Choroid plexus epithelial cell (primary cell): ENCODE measurements around the gene ARID5B.

Experiments used
- DNase-seq: peaks from one replicate; pipeline ENCODE4 v3.0.0-alpha.2; 2010; ENCODE audit warnings: low read depth
- H3K4me3 ChIP-seq: 2 replicates; pipeline ENCODE4 v1.5.1; 2011; ENCODE audit warnings: low read depth, mild to moderate bottlenecking, control low read depth, low read length, moderate library complexity
- TF ChIP-seq, protein P1 (sequence below): conservative IDR thresholded peaks from 2 replicates; pipeline ENCODE4 v1.5.1; 2011; ENCODE audit warnings: low read depth, mild to moderate bottlenecking, control low read depth, inconsistent platforms, low read length, moderate library complexity

The ARID5B gene, protein sequence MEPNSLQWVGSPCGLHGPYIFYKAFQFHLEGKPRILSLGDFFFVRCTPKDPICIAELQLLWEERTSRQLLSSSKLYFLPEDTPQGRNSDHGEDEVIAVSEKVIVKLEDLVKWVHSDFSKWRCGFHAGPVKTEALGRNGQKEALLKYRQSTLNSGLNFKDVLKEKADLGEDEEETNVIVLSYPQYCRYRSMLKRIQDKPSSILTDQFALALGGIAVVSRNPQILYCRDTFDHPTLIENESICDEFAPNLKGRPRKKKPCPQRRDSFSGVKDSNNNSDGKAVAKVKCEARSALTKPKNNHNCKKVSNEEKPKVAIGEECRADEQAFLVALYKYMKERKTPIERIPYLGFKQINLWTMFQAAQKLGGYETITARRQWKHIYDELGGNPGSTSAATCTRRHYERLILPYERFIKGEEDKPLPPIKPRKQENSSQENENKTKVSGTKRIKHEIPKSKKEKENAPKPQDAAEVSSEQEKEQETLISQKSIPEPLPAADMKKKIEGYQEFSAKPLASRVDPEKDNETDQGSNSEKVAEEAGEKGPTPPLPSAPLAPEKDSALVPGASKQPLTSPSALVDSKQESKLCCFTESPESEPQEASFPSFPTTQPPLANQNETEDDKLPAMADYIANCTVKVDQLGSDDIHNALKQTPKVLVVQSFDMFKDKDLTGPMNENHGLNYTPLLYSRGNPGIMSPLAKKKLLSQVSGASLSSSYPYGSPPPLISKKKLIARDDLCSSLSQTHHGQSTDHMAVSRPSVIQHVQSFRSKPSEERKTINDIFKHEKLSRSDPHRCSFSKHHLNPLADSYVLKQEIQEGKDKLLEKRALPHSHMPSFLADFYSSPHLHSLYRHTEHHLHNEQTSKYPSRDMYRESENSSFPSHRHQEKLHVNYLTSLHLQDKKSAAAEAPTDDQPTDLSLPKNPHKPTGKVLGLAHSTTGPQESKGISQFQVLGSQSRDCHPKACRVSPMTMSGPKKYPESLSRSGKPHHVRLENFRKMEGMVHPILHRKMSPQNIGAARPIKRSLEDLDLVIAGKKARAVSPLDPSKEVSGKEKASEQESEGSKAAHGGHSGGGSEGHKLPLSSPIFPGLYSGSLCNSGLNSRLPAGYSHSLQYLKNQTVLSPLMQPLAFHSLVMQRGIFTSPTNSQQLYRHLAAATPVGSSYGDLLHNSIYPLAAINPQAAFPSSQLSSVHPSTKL

DNA sequence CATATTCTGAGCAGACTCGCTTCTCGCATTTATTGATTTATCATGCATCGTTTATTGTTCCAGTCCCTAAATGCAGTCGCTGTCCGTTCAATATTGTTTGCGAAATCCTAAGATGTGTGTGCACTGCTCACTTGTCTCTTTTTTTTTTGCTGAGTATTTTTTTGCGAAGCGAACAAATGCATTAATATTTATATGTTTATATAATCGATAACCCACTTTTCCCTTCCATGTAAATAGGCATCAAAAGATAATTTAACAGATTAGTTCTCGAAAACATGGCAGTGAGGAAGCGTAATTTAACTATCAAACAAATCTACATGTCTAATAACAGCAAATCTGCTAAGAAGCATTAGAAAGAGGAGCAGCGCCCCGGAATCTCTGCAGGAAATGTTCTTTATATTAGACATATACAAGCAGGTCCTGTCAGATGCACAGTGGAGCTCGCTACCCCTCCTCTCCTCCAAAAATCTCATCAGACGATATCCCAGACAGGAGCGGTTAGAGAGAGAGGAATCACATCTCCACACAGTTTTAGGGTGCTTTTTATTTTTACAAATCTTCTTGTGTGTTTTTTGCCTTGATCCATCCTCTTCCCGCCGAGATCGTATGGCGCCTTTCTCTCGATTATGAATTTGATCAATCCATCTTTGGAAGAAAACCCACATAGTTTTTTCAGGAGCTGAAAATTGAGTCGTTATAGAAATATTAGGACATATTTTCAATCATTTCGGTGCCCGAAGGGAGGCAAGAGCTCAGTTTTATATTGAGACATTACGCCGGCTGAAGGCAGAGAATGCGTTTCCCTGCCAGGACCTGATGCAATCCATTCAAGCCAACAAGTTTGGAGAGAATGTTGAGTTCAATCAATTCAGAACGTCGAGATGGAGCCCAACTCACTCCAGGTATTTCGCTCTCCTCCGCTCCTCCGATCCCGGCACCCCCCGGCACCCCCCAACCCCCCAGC, at the start of gene ARID5B:
Gene ARID5B (plus strand): TSS at position 871 of the 964 bp plus-strand sequence. CDS start 11 bp downstream, at position 882.
- H3K4me3 ChIP-seq, result peak within 1 kb of the TSS; percentile 85
- TF ChIP-seq, protein P1, sequence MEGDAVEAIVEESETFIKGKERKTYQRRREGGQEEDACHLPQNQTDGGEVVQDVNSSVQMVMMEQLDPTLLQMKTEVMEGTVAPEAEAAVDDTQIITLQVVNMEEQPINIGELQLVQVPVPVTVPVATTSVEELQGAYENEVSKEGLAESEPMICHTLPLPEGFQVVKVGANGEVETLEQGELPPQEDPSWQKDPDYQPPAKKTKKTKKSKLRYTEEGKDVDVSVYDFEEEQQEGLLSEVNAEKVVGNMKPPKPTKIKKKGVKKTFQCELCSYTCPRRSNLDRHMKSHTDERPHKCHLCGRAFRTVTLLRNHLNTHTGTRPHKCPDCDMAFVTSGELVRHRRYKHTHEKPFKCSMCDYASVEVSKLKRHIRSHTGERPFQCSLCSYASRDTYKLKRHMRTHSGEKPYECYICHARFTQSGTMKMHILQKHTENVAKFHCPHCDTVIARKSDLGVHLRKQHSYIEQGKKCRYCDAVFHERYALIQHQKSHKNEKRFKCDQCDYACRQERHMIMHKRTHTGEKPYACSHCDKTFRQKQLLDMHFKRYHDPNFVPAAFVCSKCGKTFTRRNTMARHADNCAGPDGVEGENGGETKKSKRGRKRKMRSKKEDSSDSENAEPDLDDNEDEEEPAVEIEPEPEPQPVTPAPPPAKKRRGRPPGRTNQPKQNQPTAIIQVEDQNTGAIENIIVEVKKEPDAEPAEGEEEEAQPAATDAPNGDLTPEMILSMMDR, result no peak
- DNase-seq, result peak; percentile 84

DNA sequence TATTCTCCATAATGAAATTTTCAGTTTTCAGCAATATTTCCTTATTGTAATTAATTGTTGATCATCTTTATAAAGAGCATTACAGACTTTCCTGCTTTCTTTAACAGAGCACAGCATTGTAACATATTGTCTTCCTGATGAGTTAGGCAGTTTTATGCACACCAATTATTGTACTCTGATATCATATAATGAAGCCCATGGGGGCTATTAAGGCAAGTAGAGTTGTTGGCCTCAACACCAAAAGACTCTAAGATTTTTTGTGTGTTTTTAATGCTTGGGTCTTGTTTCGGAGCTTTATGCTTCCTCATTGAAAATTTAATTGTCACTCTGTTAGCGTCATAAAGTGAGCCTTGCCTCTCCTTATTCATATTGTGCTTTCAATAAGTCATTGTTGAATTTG, 49.2 kb upstream of the ARID5B start:
- no peak for DNase-seq
- no peak overlapping the region for H3K4me3 ChIP-seq

DNA sequence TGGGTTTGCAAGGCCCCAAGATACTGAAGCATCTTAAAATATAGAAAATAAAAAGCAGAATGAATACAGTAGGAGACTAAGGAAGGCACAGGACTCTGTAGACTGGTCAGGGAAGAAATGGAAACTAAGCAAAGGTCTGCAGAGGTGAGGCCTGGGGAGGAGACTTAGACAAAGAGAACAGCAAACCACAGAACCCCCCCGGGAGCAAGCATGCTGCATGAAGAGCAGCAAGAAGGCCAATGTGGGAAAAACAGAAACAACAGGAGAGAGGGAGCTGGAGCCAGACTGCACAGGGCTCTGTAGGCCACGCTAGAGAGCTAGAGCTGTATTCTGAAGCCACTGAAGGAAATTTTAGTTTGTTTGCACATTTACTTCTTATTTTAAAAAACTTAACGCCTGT, 45.7 kb upstream of the ARID5B start:
- no peak overlapping the region for H3K4me3 ChIP-seq
- TF ChIP-seq, protein P1, result peak; percentile 4
- peak; percentile 48 for DNase-seq

More for the DNA sequence above, 49.2 kb upstream of the ARID5B start:
- TF ChIP-seq, protein P1, result no peak

DNA sequence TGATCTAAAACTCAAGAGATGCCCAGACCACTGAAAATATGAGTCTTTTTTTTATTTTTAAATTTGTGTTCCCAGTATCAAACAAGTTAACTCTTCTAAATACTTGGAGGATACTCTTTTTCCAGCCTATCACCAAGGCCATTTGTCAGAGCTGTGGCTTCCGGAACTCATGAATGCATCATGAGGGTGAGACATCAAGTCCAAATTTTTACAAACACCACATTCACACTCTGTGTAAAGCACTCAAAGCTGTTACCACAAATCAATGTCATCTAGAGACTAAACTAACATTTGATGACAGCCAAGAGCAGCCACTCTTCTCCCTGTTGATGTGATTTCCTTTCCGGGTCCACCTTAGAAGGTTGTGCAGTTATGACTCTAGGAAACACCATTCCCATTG, 43.8 kb upstream of the ARID5B start:
- TF ChIP-seq, protein P1, result no peak
- DNase-seq, result no peak
- no peak overlapping the region for H3K4me3 ChIP-seq

DNA sequence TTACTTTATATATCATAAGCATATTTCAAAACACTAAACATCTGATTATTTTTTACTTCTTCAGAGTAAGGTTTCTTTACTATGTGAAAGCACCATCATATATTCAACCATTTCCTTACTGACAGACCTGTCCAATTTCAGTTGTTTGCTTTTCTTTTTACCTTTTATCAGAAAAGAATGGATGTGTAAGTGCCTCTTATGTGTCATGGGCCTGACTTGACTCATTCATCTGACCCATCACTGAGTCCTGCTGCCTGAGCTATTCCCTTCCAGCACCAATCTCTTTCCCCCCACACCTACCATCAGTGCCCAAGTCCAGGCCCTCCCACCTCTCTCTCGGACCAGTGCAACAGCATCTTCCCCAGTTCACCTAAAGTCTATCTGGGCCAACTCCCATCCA, 41.7 kb upstream of the ARID5B start:
- DNase-seq, result no peak
- H3K4me3 ChIP-seq, result no peak overlapping the region
- TF ChIP-seq, protein P1, result no peak
